AG04450 (cell line): ENCODE measurements around the gene ZNF883. TPM values are rescaled to one million over a fixed set of nuclear protein-coding genes. Genes with fewer than 3 reads are reported as not detected.
A peak's percentile ranks its signal among the peaks of the same experiment; 100 is the strongest.
"Not testable (repeated sequence)": the region's sequence is repeated elsewhere in the genome, so short reads cannot be mapped to it uniquely, and the experiment has no call there.

Experiments used
- CTCF ChIA-PET: fragments of 300-600, 350-600 bp; formaldehyde crosslinking; extraction: SDS; loops from one replicate; lab custom pipeline; 2022; ENCODE audit warnings: antibody characterized with exemption, inconsistent platforms; lab: Charles Lee
- POLR2A ChIA-PET: fragments of 350-600 bp; formaldehyde crosslinking; extraction: SDS; loops from one replicate; lab custom pipeline; 2021; ENCODE audit warnings: antibody characterized with exemption, inconsistent platforms; lab: Yijun Ruan, JAX
- DNase-seq: peaks from one replicate; pipeline ENCODE4 v3.0.0-alpha.2; 2011; ENCODE audit warnings: low read depth, low spot score
- H3K27ac ChIP-seq: one replicate; pipeline ENCODE4 v1.5.1; 2012; ENCODE audit warnings: low read depth, low read length, control low read depth
- H3K27me3 ChIP-seq: one replicate; pipeline ENCODE4 v1.6.0; 2012; ENCODE audit warnings: low read length; ENCODE audit not compliant: control insufficient read depth, insufficient read depth
- H3K4me3 ChIP-seq: 2 replicates; pipeline ENCODE4 v1.5.1; 2011; ENCODE audit warnings: mild to moderate bottlenecking, low read depth, low read length, control low read depth
- H3K9me3 ChIP-seq: 2 replicates; pipeline ENCODE4 v1.5.1; 2012; ENCODE audit warnings: low read length; ENCODE audit not compliant: control insufficient read depth, insufficient read depth
- polyA minus RNA-seq: library from RNA; depleted of rRNA, polyadenylated mRNA; stranded (reverse); fragments of >200 nt; gene quantifications from 2 replicates; pipeline ENCODE4 v1.2.3, GENCODE V29; 2011; rRNA and poly(A)+ RNA removed
- polyA plus RNA-seq: library from polyadenylated mRNA; depleted of rRNA; stranded (reverse); fragments of >200 nt; gene quantifications from 2 replicates; pipeline ENCODE4 v1.2.3, GENCODE V29; 2011; rRNA removed
- TF ChIP-seq, protein P1 (sequence below): IDR thresholded peaks from 2 replicates; pipeline ENCODE4 v1.5.1; 2011; ENCODE audit warnings: low read depth, low read length, control low read depth, inconsistent platforms

Gene ZNF883
- polyA plus RNA-seq (1.3 and 1.5 TPM in 2 replicates), polyA minus RNA-seq (1.3 and 1.8 TPM in 2 replicates)

DNA sequence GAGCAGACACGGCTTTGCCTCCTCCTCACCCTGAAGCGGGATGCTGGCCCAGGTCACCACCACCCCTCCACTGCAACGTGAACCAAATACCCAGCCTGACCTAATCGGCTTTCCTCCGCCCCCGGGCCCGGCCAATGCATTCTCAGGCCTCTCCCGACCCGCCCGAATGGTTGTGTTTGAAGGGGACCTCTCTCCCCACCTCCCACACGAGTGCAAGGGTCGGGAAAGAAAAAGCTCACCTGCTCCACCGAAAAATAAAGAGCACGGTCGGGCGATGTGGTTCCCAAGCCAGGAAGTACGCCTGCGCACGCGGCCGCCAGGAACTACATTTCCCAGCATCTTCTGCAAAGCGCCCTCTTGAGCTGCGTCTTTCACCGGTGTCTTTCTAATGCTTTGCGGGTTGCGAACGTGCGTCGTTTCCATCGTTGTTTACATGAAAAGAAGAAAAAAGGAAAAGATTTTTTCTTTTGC, at the start of gene ZNF883:
ZNF883 (minus strand) TSS at position 282 of the 471 bp plus-strand sequence.
- TF ChIP-seq, protein P1, sequence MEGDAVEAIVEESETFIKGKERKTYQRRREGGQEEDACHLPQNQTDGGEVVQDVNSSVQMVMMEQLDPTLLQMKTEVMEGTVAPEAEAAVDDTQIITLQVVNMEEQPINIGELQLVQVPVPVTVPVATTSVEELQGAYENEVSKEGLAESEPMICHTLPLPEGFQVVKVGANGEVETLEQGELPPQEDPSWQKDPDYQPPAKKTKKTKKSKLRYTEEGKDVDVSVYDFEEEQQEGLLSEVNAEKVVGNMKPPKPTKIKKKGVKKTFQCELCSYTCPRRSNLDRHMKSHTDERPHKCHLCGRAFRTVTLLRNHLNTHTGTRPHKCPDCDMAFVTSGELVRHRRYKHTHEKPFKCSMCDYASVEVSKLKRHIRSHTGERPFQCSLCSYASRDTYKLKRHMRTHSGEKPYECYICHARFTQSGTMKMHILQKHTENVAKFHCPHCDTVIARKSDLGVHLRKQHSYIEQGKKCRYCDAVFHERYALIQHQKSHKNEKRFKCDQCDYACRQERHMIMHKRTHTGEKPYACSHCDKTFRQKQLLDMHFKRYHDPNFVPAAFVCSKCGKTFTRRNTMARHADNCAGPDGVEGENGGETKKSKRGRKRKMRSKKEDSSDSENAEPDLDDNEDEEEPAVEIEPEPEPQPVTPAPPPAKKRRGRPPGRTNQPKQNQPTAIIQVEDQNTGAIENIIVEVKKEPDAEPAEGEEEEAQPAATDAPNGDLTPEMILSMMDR: peak; percentile 23
- peaks cover 6% of the 10 kb centered on the region for H3K9me3 ChIP-seq
- ChIA-PET CTCF (interaction anchor here (0.5 kb wide), 1 partner anchor 915 kb away, joined by 3 read pairs; no protein-coding TSS in a partner anchor), POLR2A (no interaction called here)
- H3K4me3 ChIP-seq: peak within 1 kb of the TSS; percentile 49
- H3K27me3 ChIP-seq: peaks cover 4% of the 10 kb centered on the region
- no peak for DNase-seq
- H3K27ac ChIP-seq: no peak within 1 kb of the TSS

DNA sequence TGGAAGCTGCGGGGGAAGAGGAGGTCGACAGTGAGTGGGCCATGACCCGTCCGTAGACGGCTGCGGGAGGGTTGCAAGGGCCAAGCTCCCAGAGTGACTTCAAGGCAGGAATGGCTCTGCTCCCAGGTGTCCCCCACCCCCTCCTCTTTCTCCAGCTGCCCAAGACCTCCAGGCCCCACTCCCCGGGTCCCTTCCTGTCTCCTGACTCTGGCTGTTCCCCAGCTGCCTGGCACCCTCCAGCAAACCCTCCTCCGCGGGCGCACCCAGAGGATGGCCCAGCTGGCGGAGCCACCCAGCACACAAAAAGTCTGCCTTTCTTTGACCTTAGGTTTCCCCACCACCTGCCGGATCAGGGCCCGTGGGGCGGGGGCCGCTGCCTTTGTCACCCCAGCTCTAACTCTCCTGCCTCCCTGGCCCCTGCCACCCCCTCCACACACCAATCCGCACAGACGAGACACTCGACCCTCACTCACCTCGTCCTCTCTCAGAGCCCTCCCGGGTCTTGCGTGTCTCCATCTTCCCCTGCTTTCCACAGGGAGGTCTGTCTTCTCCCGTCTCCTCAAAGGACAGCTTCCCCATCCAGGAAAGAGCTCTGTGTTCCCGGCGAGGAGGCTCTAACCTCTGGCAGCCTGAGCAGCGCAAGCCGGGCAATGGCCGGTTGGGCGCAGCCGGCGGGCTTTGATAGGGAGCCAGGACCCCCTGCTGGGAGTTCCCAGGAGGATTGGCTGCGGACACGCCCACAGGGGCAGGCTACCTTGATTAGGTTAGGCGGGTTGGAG, 49.3 kb upstream of the ZNF883 start:
- H3K4me3 ChIP-seq, H3K27ac ChIP-seq, POLR2A ChIA-PET, DNase-seq, CTCF ChIA-PET: not testable (repeated sequence)
- H3K9me3 ChIP-seq: peaks cover 31% of the 10 kb centered on the region
- H3K27me3 ChIP-seq: peaks cover 17% of the 10 kb centered on the region

DNA sequence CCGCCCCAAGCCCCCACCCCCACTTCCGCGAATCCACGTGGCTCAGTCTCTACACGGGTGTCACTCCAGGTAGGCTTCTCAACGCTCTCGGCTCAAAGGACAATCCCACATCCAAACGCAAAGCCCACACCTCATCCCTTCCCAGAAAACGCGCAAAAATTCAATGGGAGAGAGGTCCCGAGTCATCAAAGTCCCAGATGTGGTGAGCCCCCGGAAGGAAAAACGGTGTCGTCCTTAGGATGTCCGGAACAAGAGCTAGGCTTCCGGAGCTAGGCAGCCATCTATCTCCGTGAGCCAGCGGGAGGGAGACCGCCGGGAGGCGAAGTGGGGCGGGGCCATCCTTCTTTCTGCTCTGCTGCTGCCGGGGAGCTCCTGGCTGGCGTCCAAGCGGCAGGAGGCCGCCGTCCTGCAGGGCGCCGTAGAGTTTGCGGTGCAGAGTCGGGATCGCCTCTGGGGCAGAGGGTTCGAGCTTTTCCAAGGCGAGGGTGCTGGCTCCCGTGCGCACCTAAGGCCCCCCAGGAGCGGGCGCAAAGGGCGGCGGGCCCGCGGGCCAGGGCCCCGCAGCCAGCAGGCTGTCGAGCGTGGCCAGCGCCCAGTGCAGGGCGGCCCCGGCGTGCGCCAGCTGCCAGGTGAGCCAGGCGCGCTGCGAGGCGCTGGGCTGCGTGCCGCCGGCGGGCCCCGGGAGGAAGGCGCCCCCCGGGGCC, 47.7 kb upstream of the ZNF883 start:
- 0 out of 2 replicates have a peak overlapping the region, but pooled peaks have one; percentile 12 for H3K4me3 ChIP-seq
- DNase-seq, POLR2A ChIA-PET: not testable (repeated sequence)

DNA sequence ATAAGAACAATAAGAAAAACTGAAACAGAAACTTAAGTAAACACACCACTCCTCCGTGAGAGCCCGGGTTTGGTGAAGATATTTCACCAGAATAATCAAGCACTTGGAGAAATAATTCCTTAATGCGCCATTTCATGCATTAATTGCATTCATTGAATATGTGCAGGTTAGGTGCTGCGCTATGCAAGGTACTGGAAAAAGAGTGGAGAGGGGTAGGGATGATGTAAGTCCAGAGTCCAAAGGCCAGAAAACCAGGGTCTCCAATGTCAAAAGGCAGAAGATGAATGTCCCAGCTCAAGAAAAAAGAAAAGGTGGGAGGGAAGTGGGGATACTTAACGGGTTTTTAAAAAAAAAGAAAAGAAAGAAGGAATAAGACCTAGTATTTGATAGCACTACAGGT, 45.2 kb upstream of the ZNF883 start:
- TF ChIP-seq, protein P1: no peak

More for the DNA sequence above, 47.7 kb upstream of the ZNF883 start:
- Histone ChIP-seq H3K27me3 (peaks cover 17% of the 10 kb centered on the region), H3K9me3 (peaks cover 36% of the 10 kb centered on the region)
- CTCF ChIA-PET, H3K27ac ChIP-seq: not testable (repeated sequence)

DNA sequence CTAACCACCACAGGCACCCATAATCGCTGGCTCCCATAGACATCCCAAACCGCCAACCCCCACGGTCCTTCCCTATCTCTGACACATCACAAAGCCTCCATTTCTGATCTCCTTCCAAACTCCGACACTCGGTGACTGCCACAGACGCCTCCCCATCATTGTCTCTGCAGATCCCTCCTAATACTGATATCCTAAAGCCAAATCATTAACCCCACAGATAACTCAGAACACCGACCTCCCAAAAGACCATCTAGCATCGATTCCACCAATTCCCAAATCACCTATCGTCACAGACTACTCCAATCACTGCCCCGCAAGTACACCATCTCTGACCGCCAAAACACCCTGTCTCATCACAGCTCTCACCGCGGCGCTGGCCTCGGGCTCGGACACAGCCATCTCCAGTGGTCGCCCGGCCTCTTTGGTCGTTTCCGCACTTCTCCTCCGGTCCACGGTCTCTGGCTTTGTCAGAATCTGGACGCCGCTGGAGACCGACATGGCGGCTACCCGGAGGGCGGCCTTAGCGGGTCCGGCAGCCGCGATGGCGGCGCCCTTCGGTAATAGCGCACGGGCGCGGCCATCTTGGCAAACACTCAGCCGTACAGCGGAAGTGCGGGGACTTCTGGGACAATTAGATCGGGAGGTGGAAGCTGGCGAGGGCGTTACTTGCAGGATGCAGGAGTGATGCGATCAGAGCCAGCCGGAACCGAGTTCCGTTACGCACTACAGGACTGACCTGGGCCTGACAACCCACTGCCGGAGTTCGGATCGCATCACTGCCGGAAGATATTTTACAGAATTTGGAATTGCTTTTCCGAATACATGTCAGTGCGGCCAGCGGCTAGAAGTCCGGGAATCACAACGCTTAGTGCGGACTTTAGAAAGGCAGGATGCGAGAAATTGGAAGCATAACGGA, 44.5 kb upstream of the ZNF883 start, which contains the start of gene ZFP37:
ZFP37 (minus strand) TSS at position 534 of the 916 bp plus-strand sequence; CDS start at position 498, 36 bp downstream.
- Histone ChIP-seq H3K9me3 (peaks cover 42% of the 10 kb centered on the region), H3K27ac (peak within 1 kb of the TSS; percentile 73), H3K27me3 (peaks cover 9% of the 10 kb centered on the region), H3K4me3 (peak within 1 kb of the TSS; percentile 91)
- TF ChIP-seq, protein P1: no peak
- ChIA-PET CTCF (no interaction called here), POLR2A (no interaction called here)
- peak; percentile 91 for DNase-seq

More for the DNA sequence above, 45.2 kb upstream of the ZNF883 start:
- ChIA-PET CTCF (no interaction called here), POLR2A (no interaction called here)
- Histone ChIP-seq H3K27ac (no peak overlapping the region), H3K27me3 (peaks cover 10% of the 10 kb centered on the region), H3K9me3 (peaks cover 39% of the 10 kb centered on the region), H3K4me3 (peak overlapping the region; percentile 91)
- DNase-seq: no peak
